Activated CD4-positive, CD25-positive, alpha-beta regulatory T cell (primary cell): ENCODE measurements around the gene VWA8.
A peak's percentile ranks its signal among the peaks of the same experiment; 100 is the strongest.
"Not testable (repeated sequence)": the region's sequence is repeated elsewhere in the genome, so short reads cannot be mapped to it uniquely, and the experiment has no call there.

ENCODE experiments used
- DNase-seq, 4 experiments: peaks; one replicate each; lab custom pipeline; 2025; lab: John Stamatoyannopoulos, UW

The VWA8 gene

GRCh38 chr13:41682766-41683165 lies 278.1 kb downstream of the VWA8 start:
- DNase-seq = no peak

GRCh38 chr13:41682001-41682400 lies 278.9 kb downstream of the VWA8 start:
- no peak for DNase-seq

DNA sequence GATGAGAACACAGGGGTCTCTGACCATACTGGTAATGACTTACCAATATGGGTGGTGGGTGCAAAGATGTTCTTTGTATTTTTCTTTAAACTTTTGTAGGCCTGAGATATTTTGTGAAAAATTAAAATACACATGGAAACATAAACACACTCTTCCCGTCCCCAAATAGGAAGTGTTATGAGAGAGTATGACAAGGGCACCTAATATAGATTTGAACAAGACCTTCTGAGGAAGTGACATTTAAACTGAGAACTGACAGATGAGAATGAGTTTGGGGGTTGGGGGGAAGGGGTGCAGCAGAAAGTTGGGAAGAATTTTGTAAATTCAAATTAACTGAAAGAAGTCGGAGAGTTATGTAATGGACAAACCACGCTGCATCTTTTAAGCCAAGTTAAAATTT lies 279.3 kb downstream of the VWA8 start:
- DNase-seq = no peak

- DNase-seq = no peak
These were observed 280.0 kb downstream of the VWA8 start for GRCh38 chr13:41680900-41681299.

DNA sequence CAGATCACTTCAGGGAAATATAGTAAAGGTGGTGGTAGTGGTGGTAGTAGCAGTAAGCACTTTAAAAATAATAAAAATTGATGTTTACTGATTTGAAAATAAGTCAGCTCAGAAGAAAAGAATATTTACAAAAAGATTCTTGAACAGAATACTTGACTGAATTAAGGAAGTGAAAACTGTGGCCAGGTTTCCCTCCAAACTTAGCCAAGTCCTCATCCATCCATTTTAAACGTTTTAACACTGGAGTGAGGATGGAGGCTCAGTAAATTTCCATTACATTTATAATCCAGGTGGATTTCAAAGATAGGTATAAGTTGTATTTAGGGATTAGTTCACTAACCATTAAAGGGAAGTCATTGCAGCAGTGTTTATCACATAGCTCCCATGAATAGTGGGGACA lies 282.1 kb downstream of the VWA8 start:
- no peak for DNase-seq

DNA sequence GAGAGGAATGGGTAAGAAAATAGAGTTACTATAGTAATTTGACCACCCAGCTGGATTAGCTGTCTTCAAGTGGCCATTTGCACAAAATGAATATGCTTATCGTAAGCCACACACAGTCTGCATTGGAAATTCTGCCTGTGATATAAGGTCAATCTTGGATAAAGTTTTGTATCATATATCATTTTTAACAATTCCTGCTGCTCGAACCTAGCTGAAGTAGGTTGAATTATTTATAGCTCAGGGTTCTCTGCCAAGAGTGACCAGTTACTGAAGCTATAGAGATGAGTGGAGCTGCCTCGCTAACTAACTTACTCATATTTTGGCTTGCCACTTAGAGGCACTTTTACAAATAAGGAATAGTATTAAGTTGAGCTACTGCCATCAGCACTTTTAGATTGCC lies 282.7 kb downstream of the VWA8 start:
- DNase-seq = no peak

DNA sequence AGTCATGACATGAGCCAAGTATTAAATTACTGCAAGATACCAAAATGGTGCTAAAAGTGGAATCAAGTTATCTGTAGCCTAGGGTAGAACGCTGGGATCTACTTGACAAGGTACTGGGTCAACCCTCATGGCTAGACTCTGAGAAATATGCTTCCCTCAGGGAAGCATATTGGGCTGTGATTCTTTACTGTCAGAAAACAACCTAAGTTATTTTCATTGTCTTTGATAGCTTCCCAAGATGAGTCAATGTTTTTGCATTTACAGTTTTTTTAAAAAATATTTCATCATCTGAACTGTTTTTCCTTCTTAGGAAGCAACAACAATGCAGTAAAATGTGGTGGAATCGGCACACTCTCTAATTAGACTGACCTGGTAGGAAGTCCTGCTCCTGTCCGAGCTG lies 285.6 kb downstream of the VWA8 start:
- DNase-seq = no peak

- DNase-seq = no peak
These were observed 286.7 kb downstream of the VWA8 start for GRCh38 chr13:41674246-41674645.

- DNase-seq = no peak
These were observed 287.3 kb downstream of the VWA8 start for GRCh38 chr13:41673640-41674039.

DNA sequence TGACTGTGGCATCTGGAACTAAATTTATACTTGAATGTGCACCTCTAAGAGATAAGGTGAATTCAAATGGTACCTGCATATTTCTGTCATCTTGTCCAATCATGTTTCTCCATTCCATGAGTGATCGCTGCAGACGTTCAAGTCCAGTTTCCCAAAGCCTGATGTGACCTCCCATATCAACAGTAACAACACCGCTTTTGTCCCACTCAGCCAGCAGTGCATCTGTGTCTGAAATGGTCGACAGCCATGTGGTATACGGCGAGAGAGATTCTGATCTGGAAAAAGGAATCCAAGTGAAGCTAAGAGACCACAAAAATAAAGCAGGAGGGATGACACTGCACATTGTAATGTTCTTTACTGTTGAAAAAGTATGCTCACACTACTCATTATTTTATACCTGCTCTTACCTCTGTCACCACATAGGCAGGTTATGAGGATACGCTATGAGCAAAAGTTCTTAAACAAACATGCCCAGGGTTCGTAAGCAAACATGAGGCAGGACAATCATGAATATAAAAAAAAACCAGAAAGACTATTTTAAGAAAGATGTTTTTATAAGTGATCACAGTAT lies 290.0 kb downstream of the VWA8 start:
- no peak for DNase-seq

- DNase-seq = no peak
These were observed 292.7 kb downstream of the VWA8 start for GRCh38 chr13:41668130-41668757.

DNA sequence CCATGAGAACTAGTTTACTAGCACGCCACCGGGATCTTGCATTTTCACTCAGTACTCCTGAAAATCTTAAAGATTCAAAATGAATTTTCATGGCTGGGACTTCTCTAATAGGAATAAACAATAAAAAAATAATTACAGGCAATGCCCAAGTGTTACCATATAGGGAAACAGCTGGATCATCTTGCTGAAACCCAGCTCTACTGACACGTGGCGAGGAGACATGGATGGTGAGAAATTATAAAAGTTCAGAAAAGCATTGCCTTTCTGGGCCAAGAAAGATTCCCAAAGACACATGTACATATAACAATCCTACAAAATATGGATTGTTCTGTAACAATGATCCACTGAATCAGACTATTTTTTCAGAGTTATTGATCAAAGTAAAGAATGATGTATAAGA lies 294.3 kb downstream of the VWA8 start:
- DNase-seq = no peak

- DNase-seq = no peak
These were observed 300.5 kb downstream of the VWA8 start for GRCh38 chr13:41660411-41660810.

DNA sequence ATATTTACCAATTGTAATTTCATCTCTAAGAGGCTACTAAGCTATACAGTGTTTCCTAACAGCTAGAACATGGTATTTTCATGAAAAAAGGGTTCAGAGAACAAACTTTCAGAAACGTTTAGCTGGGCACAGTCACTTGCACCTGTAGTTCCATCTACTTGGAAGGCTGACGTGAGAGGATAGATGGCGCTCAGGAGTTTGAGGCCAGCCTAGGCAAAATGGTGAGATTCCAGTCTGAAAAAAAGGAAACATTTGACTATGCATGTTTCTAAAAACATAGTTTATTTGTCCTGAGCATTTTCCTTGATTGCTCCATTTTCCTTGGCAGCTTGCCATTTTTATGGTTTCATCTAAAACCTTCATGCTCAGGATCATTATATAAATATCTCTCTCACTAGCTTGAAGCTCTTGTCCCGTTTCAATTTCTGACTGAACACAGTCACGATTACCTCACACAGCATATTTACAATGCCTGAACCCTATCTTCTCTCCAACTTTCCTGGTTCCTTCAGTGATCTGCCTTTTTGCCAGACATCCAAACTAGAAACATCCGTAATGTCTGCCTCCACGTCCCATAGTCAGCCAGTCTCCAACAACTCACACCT lies 302.8 kb downstream of the VWA8 start:
- no peak for DNase-seq

- no peak for DNase-seq
These were observed 304.9 kb downstream of the VWA8 start for GRCh38 chr13:41655997-41656396.

DNA sequence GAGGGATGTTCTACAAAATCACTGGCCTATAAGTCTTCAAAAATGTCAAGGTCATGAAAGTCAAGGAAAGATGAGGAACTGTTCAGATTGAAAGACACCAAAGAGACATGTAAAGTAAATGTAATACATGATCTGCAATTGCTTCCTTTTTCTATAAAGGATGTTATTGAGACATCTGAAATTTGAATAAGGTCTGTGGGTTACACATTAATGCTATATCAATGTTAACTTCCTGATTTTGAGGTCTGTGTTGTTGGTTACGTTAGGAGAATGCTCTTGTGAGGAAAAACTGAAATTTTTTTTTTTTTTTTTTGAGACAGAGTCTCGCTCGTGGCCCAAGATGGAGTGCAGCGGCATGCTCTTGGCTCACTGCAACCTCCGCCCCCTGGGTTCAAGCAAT lies 306.1 kb downstream of the VWA8 start:
- DNase-seq = no peak

DNA sequence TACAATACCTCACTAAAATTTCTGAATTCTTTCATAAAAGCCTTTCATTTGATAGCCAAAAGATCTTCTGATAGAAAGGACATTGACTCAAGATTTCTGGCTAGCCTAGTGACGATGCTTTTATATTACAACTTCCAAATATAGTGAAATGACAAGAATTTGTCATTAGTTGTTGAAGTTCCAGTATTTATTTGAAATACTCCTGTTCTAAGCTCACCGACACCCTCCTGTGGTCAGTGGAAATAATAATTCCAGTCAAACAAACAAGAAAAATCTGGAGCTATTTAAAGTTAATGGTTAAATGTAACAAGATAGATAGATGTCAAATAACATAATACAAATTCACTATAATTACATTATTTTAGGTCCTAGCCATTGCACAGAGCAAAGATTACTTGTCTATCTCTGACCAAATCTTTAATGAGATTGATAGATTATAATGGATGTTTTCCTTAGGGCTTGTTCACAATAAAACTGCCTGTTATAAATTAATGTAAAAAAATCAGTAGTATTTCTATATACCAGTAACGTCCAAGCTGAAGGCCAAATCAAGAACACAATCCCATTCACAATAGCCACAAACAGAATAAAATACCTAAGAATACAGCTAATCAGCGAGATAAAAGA lies 308.1 kb downstream of the VWA8 start:
- peak in 2 of 4 experiments; percentile 11 to 13 for DNase-seq

- no peak for DNase-seq
These were observed 309.4 kb downstream of the VWA8 start for GRCh38 chr13:41651413-41652058.

- no peak for DNase-seq
These were observed 310.2 kb downstream of the VWA8 start for GRCh38 chr13:41650706-41651105.

GRCh38 chr13:41649659-41650058 lies 311.2 kb downstream of the VWA8 start:
- no peak for DNase-seq

DNA sequence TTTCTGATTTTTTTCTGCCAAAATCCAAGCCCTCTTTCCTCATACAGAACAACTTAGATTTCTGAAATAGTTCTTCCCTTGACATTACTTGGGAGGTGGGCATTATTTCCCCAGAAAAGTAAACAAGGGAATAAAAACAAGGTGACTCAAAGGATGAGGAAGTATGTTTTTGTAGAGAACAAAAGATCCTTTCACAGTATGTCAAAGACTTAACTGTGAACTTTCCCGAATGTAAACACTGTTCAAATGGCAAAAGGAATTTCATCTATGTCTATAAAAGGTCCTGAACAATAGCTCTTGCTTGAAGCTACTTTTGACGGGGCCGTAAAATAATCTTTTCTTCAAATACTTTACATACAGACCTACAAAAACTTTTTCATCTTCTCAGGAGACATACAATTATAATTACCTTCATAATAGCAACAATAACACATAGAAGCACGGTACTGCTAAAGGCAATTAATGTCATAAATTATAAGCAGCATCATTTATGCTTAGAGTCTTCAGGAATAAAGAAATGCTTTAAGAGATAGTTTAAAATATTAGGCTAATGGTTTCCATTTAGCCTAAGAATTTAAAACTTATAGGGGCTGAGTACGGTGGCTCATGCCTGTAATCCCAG lies 312.5 kb downstream of the VWA8 start:
- no peak for DNase-seq

- not testable (repeated sequence) for DNase-seq
These were observed 313.1 kb downstream of the VWA8 start for GRCh38 chr13:41647699-41648313.
